SK-N-MC (cell line): ENCODE results near the gene MGAT5B.

Experiments
- DNase-seq: peaks from one replicate; pipeline ENCODE4 v3.0.0-alpha.2; 2011; ENCODE audit warnings: low read depth, low spot score
- H3K27ac ChIP-seq: fragments of 200-600 bp; sonication (generic); 2 replicates; pipeline ENCODE4 v1.5.1; 2016; ENCODE audit warnings: mixed run types
- H3K36me3 ChIP-seq: fragments of 200-600 bp; sonication (generic); 2 replicates; pipeline ENCODE4 v1.6.1; 2017; ENCODE audit warnings: antibody characterized with exemption, low read length, mixed read lengths; ENCODE audit not compliant: insufficient read depth
- H3K4me3 ChIP-seq: fragments of 200-600 bp; sonication (generic); 2 replicates; pipeline ENCODE4 v1.5.1; 2016
- H3K9ac ChIP-seq: fragments of 200-600 bp; sonication (generic); 2 replicates; pipeline ENCODE4 v1.8.0; 2017; ENCODE audit warnings: mixed run types, mixed read lengths; ENCODE audit not compliant: insufficient read length
- H3K9me3 ChIP-seq: fragments of 200-600 bp; sonication (generic); 2 replicates; pipeline ENCODE4 v1.6.1; 2017; ENCODE audit warnings: low read depth, mild to moderate bottlenecking, antibody characterized with exemption, low read length, moderate library complexity, mixed read lengths
- EZH2 ChIP-seq: fragments of 200-600 bp; sonication (generic); IDR thresholded peaks from one replicate; pipeline ENCODE4 v1.6.1; 2017; ENCODE audit warnings: antibody characterized with exemption
- FOXP2 ChIP-seq: optimal IDR thresholded peaks from 2 replicates; pipeline ENCODE3; 2011; ENCODE audit warnings: mild to moderate bottlenecking, moderate library complexity; ENCODE audit not compliant: insufficient read depth; ENCODE audit errors: extremely low read length, control extremely low read depth
- POLR2AphosphoS5 ChIP-seq: IDR thresholded peaks from 2 replicates; pipeline ENCODE4 v1.6.1; 2012; ENCODE audit warnings: mild to moderate bottlenecking, low read depth, low read length, borderline replicate concordance

Gene MGAT5B

GRCh38 chr17:76862079-76862478, 6.1 kb upstream of the MGAT5B start:
- no peak overlapping the region for H3K4me3 ChIP-seq
- no peak overlapping the region for H3K9ac ChIP-seq
- no peak overlapping the region for H3K27ac ChIP-seq
- H3K9me3 ChIP-seq, result no peaks in the 10 kb centered on the region
- TF ChIP-seq FOXP2, result no peak
- no peak for TF ChIP-seq EZH2
- no peak for TF ChIP-seq POLR2AphosphoS5
- DNase-seq, result no peak
- no peaks in the 10 kb centered on the region for H3K36me3 ChIP-seq

- DNase-seq, result no peak
- H3K9me3 ChIP-seq, result no peaks in the 10 kb centered on the region
- no peak for TF ChIP-seq EZH2
- no peak for TF ChIP-seq FOXP2
- no peak for TF ChIP-seq POLR2AphosphoS5
- H3K36me3 ChIP-seq, result no peaks in the 10 kb centered on the region
- H3K9ac ChIP-seq, result no peak overlapping the region
- H3K27ac ChIP-seq, result no peak overlapping the region
- H3K4me3 ChIP-seq, result no peak overlapping the region
Measured at GRCh38 chr17:76862494-76862893, 5.7 kb upstream of the MGAT5B start.

GRCh38 chr17:76864024-76864423, 4.2 kb upstream of the MGAT5B start:
- Histone ChIP-seq H3K36me3 (no peaks in the 10 kb centered on the region), H3K9me3 (no peaks in the 10 kb centered on the region), H3K4me3 (no peak overlapping the region), H3K9ac (no peak overlapping the region), H3K27ac (no peak overlapping the region)
- TF ChIP-seq FOXP2 (no peak), EZH2 (no peak), POLR2AphosphoS5 (no peak)
- DNase-seq, result no peak

- TF ChIP-seq FOXP2 (no peak), POLR2AphosphoS5 (no peak), EZH2 (no peak)
- no peak overlapping the region for H3K9ac ChIP-seq
- DNase-seq, result no peak
- no peak overlapping the region for H3K27ac ChIP-seq
- no peak overlapping the region for H3K4me3 ChIP-seq
- no peaks in the 10 kb centered on the region for H3K36me3 ChIP-seq
- no peaks in the 10 kb centered on the region for H3K9me3 ChIP-seq
Measured at GRCh38 chr17:76865174-76865573, 3.0 kb upstream of the MGAT5B start.

GRCh38 chr17:76866203-76866602, 2.0 kb upstream of the MGAT5B start:
- TF ChIP-seq EZH2, result no peak
- no peak for TF ChIP-seq POLR2AphosphoS5
- TF ChIP-seq FOXP2, result no peak
- Histone ChIP-seq H3K9ac (no peak overlapping the region), H3K4me3 (no peak overlapping the region), H3K9me3 (no peaks in the 10 kb centered on the region), H3K27ac (no peak overlapping the region), H3K36me3 (no peaks in the 10 kb centered on the region)
- DNase-seq, result no peak

DNA sequence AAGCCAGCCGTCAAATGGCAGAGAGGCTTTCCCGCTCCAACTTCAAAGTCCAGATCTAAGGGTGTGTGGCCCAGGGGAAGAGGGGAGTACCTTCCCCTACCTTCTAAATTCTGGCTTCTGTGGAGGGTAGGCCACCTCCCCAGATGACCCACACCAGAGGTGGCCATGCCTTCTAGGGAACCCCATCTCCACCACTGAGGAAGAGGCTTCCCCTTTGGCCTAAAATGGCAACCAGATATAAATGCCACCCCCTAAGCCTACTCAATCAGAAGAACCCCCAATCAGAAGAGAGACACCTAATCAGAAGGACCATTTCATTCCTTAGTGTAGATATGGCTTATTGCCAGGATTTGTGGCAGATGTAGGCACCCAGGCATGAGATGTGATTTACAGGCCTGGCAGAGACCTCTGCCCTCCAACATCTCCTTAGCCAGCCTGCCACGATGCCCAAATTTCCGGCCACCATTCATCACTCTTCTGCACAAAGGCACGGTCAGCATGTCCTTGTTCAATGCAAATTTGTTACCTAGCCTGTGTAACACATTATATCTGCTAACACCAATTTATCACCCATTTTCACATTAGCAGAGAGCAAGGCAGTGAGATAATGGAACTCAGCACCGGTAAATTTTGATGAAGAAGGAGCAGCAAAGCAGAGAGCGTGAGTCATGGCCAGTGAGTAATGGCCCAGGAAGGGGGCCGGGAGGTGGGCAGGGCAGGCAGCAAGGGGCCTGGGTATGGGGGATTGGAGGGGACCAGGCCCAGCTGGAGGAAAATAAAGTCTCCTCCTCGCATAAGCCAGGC, 1.2 kb upstream of the MGAT5B start:
- Histone ChIP-seq H3K27ac (no peak overlapping the region), H3K9ac (no peak overlapping the region), H3K36me3 (no peaks in the 10 kb centered on the region), H3K4me3 (no peak overlapping the region), H3K9me3 (no peaks in the 10 kb centered on the region)
- no peak for DNase-seq
- TF ChIP-seq FOXP2 (no peak), POLR2AphosphoS5 (no peak), EZH2 (no peak)

DNA sequence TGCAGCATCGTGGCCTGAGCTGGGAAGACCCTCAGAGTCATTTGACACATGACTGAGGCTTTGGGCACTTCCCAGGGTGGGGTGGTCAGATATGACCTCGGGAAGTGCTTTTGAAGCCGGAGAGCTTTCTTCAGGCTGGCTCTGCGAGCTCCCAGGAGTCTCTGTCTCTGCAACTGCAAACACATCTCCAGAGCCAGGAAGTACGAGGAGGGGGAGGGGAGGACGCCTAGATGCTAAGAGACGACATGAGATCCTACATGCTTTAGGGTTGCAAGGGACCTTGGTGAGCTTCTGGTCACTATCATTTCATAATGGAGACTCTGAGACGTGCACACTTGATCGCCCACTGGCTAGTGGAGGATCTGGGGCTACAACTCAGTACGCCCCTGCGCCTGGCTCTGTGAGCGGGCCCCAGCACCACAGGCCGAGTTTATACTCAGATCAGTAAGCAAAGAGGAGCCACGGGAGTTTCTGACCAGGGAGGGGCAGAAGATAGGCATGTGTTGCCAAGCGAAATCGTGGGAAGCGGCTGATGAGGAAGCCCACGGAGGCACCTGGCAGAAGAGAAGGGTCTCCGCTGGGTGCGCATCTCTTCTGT, 527 bp upstream of the MGAT5B start:
- Histone ChIP-seq H3K4me3 (no peak overlapping the region), H3K9ac (no peak overlapping the region), H3K36me3 (no peaks in the 10 kb centered on the region), H3K27ac (no peak overlapping the region), H3K9me3 (no peaks in the 10 kb centered on the region)
- TF ChIP-seq POLR2AphosphoS5, result no peak
- no peak for TF ChIP-seq EZH2
- TF ChIP-seq FOXP2, result no peak
- DNase-seq, result no peak

DNA sequence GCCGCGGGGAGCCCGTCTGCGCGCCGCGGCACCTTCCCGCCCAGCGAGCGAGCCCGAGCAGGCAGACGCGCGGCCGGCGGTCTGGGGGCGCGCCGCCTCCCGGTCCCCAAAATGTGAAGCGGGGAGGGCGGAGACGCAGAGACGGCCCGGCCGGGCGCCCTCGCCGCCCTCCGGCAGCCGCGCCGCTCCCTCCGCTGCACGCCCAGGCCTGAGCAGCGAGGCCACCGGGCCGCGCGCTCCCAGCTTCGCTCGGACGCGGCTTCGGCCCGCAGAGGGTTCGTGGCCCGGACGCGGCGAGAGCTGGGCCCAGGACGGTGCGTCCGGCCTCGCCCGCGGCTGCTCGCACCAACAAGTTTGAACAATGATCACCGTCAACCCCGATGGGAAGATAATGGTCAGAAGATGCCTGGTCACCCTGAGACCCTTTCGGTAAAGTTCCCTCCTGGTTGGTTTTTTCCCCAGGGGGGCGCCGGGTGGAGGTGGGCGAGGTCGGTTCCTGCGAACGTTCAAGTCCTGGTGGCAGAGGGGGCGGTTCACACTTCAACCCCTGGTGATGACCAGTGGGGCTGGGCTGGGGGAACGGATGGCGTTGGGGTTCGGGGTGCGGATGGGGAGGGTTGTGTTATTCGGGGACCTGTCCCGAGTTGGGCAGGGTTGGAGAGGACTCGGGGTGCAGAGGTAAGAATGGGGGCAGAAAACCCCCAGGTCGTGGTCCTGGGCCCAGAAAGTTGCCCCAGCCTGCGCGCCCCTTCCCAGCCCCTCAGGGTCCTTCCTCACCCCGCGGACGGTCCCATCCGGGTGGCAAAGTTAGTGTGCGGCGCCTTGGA, 678 bp downstream of the MGAT5B start:
- Histone ChIP-seq H3K9ac (no peak overlapping the region), H3K9me3 (no peaks in the 10 kb centered on the region), H3K27ac (no peak overlapping the region), H3K4me3 (no peak overlapping the region), H3K36me3 (no peaks in the 10 kb centered on the region)
- no peak for DNase-seq
- TF ChIP-seq FOXP2, result no peak
- TF ChIP-seq POLR2AphosphoS5, result no peak
- no peak for TF ChIP-seq EZH2
